GM12878 (cell line): ENCODE results near the gene AGBL3. TPM values are rescaled to one million over a fixed set of nuclear protein-coding genes. Genes with fewer than 3 reads are reported as not detected.

Experiments
- ATF7 ChIP-seq: fragments of 450-650 bp; IDR thresholded peaks from 2 replicates; pipeline ENCODE4 v1.6.1; 2016; ENCODE audit warnings: low read depth, mild to moderate bottlenecking
- BCL11A ChIP-seq: IDR thresholded peaks from 2 replicates; pipeline ENCODE4 v1.6.1; 2011; ENCODE audit warnings: low read depth, low read length
- CHD2 ChIP-seq: IDR thresholded peaks from 2 replicates; pipeline ENCODE4 v1.6.1; 2011; ENCODE audit warnings: low read depth, low read length, improper control_type of control experiment, borderline replicate concordance
- ETV6 ChIP-seq, 2 experiments: fragments of 450-650 bp in 1 of 2; IDR thresholded peaks in 1 of 2; conservative IDR thresholded peaks in 1 of 2; 2 replicates each; pipeline ENCODE4 v1.6.1; 2014; ENCODE audit warnings: antibody characterized with exemption in 1 of 2, borderline replicate concordance in 1 of 2, low read depth in 1 of 2, mild to moderate bottlenecking in 1 of 2, moderate library complexity in 1 of 2
- GATAD2B ChIP-seq: fragments of 450-650 bp; conservative IDR thresholded peaks from 2 replicates; pipeline ENCODE4 v1.6.1; 2017; ENCODE audit warnings: low read depth, mild to moderate bottlenecking, moderate library complexity
- IKZF1 ChIP-seq: fragments of 450-650 bp; conservative IDR thresholded peaks from 2 replicates; pipeline ENCODE4 v1.6.1; 2017; ENCODE audit warnings: antibody characterized with exemption, mild to moderate bottlenecking
- IKZF2 ChIP-seq, 2 experiments: fragments of 450-650 bp; IDR thresholded peaks; 2 replicates each; pipeline ENCODE4 v1.6.1; 2017; ENCODE audit warnings: mild to moderate bottlenecking in 2 of 2, moderate library complexity in 2 of 2
- MYB ChIP-seq: fragments of 150-350 bp; IDR thresholded peaks from 2 replicates; pipeline ENCODE4 v1.6.1; 2014; ENCODE audit warnings: mild to moderate bottlenecking, low read depth, low read length, borderline replicate concordance
- PML ChIP-seq: IDR thresholded peaks from 2 replicates; pipeline ENCODE4 v1.6.1; 2012; ENCODE audit warnings: low read length, inconsistent platforms
- RUNX3 ChIP-seq: IDR thresholded peaks from 2 replicates; pipeline ENCODE4 v1.6.1; 2012; ENCODE audit warnings: low read length, inconsistent platforms
- WRNIP1 ChIP-seq: IDR thresholded peaks from 2 replicates; pipeline ENCODE4 v1.6.1; 2011; ENCODE audit warnings: low read depth, low read length, improper control_type of control experiment, borderline replicate concordance
- ZBED1 ChIP-seq: IDR thresholded peaks from 2 replicates; pipeline ENCODE4 v1.6.1; 2016; ENCODE audit warnings: borderline replicate concordance
- ZNF622 ChIP-seq: fragments of 450-650 bp; IDR thresholded peaks from 2 replicates; pipeline ENCODE4 v1.6.1; 2017; ENCODE audit warnings: mild to moderate bottlenecking, inconsistent platforms
- polyA plus RNA-seq, 11 experiments: library from polyadenylated mRNA; depleted of rRNA in 4 of 11; unstranded in 6 of 11; stranded (reverse) in 5 of 11; fragments of >200 nt; fragmentation: Nextera tagmentation in 4 of 11; fragmentation: Illumina TruSeq in 1 of 11; extraction: Ambion mirVana in 4 of 11; extraction: Trizol in 1 of 11; gene quantifications; 1 replicate in 1 of 11; 2 replicates in 10 of 11; pipeline versions ENCODE4 v1.2.1 to v1.2.3, GENCODE V29; 2011 to 2016; ENCODE audit warnings: inconsistent platforms in 2 of 11, missing spikeins in 2 of 11, low read depth in 1 of 11
- total RNA-seq, 4 experiments: library from RNA; depleted of rRNA in 3 of 4; stranded (reverse); fragments of >200 nt in 3 of 4; fragmentation: Illumina TruSeq in 1 of 4; extraction: Trizol in 1 of 4; gene quantifications; 2 replicates each; pipeline versions ENCODE4 v1.2.1 to v1.2.3, GENCODE V29; 2013 to 2021
- TF ChIP-seq, protein P1 (sequence below): fragments of 450-650 bp; formaldehyde crosslinking; IDR thresholded peaks from 2 replicates; pipeline ENCODE4 v1.4.0; 2020; ENCODE audit warnings: mild to moderate bottlenecking, moderate library complexity
- TF ChIP-seq, protein P2 (sequence below): fragments of 450-650 bp; IDR thresholded peaks from 2 replicates; pipeline ENCODE4 v1.6.1; 2017; ENCODE audit warnings: mild to moderate bottlenecking, low read depth, inconsistent platforms; ENCODE audit not compliant: poor library complexity, severe bottlenecking
- TF ChIP-seq, protein P3 (sequence below): fragments of 450-650 bp; IDR thresholded peaks from 2 replicates; pipeline ENCODE4 v1.6.1; 2017; ENCODE audit warnings: mild to moderate bottlenecking, moderate library complexity
- TF ChIP-seq, protein P4 (sequence below): IDR thresholded peaks from 2 replicates; pipeline ENCODE4 v1.6.1; 2011; ENCODE audit warnings: low read depth, mild to moderate bottlenecking, low read length, moderate library complexity, borderline replicate concordance; ENCODE audit errors: extremely low read depth
- TF ChIP-seq, protein P5 (sequence below): fragments of 450-650 bp; IDR thresholded peaks from 2 replicates; pipeline ENCODE4 v1.6.1; 2014; ENCODE audit warnings: mild to moderate bottlenecking

Gene AGBL3
- total and polyA plus RNA-seq, 10 of the 15 experiments (the other 5 are each of a cell fraction or from before 2014, with no cell fraction given): 0.82 to 12.4 (median 3.7) TPM

DNA sequence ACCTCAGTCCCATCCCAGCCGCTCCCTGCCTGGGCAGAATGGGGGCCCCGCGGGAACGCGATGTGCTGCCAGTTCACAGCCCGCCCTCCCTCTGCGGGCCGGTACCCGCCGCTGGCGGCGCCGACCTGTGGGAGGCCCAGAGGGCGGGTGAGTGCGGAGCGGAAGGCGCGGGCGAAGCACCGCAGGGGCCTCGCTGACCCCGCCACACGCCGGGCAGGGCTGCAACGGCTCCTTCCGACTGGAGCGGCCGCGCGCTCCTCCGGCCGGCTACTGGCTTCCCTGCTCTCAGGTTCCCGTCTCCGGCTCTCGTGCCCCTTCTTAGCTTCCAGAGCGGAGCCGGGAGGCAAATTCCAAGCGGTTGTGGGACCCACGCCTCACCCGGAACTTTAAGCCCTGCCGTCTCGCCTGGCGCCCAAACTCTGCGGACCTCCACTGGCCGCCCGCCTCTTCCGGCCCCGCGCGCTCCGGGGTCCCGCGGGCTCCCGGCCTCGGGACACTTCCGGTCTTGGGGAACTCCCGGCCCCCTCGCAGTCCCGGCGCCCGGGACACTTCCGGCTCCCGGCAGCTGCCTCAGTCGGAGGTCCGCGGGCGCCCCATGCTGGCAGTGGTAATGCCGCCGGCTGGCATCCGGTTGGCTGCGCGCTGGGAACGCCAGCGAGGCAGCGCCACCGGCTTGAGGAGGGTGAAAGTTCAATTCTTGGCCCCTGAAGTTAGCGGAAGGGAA lies 184.1 kb downstream of the AGBL3 start, which contains the start of gene CYREN (continued):
- TF ChIP-seq, protein P1, sequence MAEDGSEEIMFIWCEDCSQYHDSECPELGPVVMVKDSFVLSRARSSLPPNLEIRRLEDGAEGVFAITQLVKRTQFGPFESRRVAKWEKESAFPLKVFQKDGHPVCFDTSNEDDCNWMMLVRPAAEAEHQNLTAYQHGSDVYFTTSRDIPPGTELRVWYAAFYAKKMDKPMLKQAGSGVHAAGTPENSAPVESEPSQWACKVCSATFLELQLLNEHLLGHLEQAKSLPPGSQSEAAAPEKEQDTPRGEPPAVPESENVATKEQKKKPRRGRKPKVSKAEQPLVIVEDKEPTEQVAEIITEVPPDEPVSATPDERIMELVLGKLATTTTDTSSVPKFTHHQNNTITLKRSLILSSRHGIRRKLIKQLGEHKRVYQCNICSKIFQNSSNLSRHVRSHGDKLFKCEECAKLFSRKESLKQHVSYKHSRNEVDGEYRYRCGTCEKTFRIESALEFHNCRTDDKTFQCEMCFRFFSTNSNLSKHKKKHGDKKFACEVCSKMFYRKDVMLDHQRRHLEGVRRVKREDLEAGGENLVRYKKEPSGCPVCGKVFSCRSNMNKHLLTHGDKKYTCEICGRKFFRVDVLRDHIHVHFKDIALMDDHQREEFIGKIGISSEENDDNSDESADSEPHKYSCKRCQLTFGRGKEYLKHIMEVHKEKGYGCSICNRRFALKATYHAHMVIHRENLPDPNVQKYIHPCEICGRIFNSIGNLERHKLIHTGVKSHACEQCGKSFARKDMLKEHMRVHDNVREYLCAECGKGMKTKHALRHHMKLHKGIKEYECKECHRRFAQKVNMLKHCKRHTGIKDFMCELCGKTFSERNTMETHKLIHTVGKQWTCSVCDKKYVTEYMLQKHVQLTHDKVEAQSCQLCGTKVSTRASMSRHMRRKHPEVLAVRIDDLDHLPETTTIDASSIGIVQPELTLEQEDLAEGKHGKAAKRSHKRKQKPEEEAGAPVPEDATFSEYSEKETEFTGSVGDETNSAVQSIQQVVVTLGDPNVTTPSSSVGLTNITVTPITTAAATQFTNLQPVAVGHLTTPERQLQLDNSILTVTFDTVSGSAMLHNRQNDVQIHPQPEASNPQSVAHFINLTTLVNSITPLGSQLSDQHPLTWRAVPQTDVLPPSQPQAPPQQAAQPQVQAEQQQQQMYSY: no peak
- TF ChIP-seq ZNF622 (no peak), ZBED1 (no peak), IKZF1 (peak; percentile 99), PML (peak; percentile 50), MYB (no peak), ATF7 (no peak), ETV6 (conservative IDR thresholded peaks at IDR 0.05 in 1 of 2, IDR thresholded peaks at IDR 0.05 in 1 of 2; ENCODE audit: borderline replicate concordance in 1 of 2, low read depth in 1 of 2) (peak in 1 of 2 experiments; percentile 84; a peak in 2 of 4 replicates), GATAD2B (peak; percentile 99), CHD2 (peak; percentile 76), WRNIP1 (0 out of 2 replicates have a peak, but pooled peaks have one; percentile 68), IKZF2 (IDR thresholded peaks at IDR 0.05) (peak; percentile 94; a peak in 2 of 4 replicates), RUNX3 (peak; percentile 24; the same call in 1 of the 2 replicates), BCL11A (0 out of 2 replicates have a peak, but pooled peaks have one; percentile 14)
- TF ChIP-seq, protein P2, sequence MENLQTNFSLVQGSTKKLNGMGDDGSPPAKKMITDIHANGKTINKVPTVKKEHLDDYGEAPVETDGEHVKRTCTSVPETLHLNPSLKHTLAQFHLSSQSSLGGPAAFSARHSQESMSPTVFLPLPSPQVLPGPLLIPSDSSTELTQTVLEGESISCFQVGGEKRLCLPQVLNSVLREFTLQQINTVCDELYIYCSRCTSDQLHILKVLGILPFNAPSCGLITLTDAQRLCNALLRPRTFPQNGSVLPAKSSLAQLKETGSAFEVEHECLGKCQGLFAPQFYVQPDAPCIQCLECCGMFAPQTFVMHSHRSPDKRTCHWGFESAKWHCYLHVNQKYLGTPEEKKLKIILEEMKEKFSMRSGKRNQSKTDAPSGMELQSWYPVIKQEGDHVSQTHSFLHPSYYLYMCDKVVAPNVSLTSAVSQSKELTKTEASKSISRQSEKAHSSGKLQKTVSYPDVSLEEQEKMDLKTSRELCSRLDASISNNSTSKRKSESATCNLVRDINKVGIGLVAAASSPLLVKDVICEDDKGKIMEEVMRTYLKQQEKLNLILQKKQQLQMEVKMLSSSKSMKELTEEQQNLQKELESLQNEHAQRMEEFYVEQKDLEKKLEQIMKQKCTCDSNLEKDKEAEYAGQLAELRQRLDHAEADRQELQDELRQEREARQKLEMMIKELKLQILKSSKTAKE: no peak
- TF ChIP-seq, protein P3, sequence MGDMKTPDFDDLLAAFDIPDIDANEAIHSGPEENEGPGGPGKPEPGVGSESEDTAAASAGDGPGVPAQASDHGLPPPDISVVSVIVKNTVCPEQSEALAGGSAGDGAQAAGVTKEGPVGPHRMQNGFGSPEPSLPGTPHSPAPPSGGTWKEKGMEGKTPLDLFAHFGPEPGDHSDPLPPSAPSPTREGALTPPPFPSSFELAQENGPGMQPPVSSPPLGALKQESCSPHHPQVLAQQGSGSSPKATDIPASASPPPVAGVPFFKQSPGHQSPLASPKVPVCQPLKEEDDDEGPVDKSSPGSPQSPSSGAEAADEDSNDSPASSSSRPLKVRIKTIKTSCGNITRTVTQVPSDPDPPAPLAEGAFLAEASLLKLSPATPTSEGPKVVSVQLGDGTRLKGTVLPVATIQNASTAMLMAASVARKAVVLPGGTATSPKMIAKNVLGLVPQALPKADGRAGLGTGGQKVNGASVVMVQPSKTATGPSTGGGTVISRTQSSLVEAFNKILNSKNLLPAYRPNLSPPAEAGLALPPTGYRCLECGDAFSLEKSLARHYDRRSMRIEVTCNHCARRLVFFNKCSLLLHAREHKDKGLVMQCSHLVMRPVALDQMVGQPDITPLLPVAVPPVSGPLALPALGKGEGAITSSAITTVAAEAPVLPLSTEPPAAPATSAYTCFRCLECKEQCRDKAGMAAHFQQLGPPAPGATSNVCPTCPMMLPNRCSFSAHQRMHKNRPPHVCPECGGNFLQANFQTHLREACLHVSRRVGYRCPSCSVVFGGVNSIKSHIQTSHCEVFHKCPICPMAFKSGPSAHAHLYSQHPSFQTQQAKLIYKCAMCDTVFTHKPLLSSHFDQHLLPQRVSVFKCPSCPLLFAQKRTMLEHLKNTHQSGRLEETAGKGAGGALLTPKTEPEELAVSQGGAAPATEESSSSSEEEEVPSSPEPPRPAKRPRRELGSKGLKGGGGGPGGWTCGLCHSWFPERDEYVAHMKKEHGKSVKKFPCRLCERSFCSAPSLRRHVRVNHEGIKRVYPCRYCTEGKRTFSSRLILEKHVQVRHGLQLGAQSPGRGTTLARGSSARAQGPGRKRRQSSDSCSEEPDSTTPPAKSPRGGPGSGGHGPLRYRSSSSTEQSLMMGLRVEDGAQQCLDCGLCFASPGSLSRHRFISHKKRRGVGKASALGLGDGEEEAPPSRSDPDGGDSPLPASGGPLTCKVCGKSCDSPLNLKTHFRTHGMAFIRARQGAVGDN: peak; percentile 86
- TF ChIP-seq, protein P4, sequence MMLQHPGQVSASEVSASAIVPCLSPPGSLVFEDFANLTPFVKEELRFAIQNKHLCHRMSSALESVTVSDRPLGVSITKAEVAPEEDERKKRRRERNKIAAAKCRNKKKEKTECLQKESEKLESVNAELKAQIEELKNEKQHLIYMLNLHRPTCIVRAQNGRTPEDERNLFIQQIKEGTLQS: no peak
- TF ChIP-seq, protein P5, sequence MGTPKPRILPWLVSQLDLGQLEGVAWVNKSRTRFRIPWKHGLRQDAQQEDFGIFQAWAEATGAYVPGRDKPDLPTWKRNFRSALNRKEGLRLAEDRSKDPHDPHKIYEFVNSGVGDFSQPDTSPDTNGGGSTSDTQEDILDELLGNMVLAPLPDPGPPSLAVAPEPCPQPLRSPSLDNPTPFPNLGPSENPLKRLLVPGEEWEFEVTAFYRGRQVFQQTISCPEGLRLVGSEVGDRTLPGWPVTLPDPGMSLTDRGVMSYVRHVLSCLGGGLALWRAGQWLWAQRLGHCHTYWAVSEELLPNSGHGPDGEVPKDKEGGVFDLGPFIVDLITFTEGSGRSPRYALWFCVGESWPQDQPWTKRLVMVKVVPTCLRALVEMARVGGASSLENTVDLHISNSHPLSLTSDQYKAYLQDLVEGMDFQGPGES: no peak
